GM20431 (cell line): Measurements from ENCODE around the gene SLC17A1.

Experiments used
- in situ Hi-C: fragments of 300-500 bp; cut with MseI, MboI; formaldehyde crosslinking; loops from one replicate; pipeline ENCODE4 v1.15.0; 2020; ENCODE audit warnings: low sequenced_read_pairs; ENCODE audit not compliant: unreplicated experiment

SLC17A1 gene

GRCh38 chr6:25831532-25832306 lies at the start of gene SLC17A1:
TSS of gene SLC17A1 (minus strand) at chr6:25832052. CDS start at chr6:25830557, 1,495 bp downstream.
- in situ Hi-C loops = no loop called here

- in situ Hi-C loops = no loop called here
Measured at GRCh38 chr6:25880601-25881000, 48.7 kb upstream of the SLC17A1 start.

DNA sequence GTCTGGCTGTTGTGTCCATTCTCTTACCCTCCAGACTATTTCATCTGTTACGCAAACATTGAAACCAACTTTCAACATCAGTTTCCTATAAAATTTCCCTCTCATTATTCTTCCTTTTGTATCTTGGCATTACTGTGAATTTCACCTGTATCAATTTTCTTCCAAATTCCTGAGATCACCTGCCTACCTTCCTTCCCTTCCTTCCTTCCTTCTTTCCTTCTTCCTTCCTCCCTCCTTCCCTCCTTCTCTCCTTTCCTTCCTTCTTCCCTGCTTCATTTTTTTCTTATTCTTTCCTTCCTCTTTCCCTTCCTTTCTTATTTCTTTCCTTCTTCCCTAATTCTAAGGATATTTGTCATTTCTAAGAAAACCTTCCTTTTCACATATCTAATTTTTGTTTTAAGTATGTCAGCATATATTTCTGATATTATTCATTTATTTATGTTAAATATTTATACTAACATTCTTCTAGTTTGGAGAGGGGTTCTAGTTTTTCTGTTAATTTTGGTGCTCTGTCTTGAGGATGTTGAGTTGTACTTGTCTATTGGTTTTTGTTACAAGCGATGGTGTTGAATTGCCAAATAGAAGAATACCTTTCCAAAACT lies 47.0 kb upstream of the SLC17A1 start:
- in situ Hi-C loops = no loop called here

DNA sequence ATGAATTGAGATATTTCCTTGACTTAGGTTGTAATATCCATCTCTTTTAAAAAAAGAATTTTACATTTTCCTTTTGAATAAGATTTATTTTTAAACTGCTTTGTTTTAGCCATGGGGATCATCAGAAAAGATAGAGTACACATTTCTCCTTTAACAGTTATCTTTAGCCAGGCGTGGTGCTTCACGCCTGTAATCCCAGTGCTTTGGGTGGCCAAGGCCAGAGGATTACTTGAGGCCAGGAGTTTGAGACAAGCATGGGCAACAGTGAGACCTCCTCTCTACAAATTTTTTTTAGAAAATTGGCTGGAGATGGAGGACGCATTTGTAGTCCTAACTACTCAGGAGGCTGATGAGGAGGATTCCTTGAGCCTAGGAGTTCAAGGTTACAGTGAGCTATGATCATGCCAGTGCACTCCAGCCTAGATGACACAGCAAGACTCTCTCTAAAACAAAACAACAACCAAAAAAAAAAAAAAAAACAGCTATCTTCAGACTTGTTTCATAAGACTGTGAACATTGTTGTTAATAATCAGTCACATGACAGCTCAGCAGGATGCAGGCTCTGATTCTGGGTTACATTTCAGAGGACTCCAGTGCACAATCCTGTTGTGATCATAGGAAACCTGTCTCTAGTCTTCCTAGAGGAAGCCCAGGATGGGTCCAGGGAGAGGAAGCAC lies 44.2 kb upstream of the SLC17A1 start:
- in situ Hi-C loops = no loop called here

GRCh38 chr6:25875563-25875905 lies 43.7 kb upstream of the SLC17A1 start:
- in situ Hi-C loops = no loop called here

- in situ Hi-C loops = no loop called here
Measured at GRCh38 chr6:25874822-25875562, 43.1 kb upstream of the SLC17A1 start.

DNA sequence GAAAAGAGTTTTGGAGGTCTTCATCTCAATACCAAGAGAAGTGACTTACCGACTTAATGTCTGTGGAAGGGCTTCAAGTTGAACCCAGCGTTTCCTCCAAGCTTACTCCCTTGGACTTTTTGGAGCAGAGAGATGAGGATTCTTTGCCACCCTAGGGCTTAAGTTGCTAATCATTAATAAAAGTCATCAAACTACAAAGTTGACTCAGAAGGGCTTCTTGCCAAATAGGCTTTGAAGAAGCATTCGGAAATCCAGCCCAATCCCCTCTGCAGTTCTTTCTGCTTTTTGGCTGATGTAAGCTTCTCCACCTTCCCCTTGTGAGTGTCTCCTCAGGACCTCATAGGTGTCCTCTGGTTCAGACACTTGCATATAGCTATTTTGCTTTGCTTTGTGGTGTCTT lies 42.3 kb upstream of the SLC17A1 start, which contains the start of gene SLC17A3:
Gene SLC17A3 (minus strand): TSS at position 126 of the 400 bp plus-strand sequence. CDS start 5,856 bp downstream, outside the sequence.
- in situ Hi-C loops = no loop called here

DNA sequence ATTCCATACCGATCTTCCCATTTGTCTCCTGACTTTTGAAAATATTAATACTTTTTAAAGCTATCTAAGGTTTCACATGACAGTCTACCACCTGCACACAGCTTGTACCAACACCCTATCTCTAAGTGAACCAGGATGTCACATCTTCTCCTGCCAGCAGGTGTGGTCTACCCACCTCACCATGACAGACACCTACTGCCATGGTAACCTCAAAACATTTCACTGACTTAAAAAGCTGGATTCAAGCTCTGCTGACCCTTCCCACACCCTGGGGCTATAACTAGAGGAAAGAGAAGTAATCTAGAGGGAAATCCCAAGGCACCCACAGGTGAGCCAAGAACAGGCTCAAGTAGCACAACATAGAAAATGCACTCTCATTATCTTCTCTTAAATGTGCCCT lies 41.0 kb upstream of the SLC17A1 start:
- in situ Hi-C loops = no loop called here

- in situ Hi-C loops = no loop called here
Measured at GRCh38 chr6:25869840-25870239, 38.0 kb upstream of the SLC17A1 start.

GRCh38 chr6:25868436-25869183 lies 36.8 kb upstream of the SLC17A1 start:
- in situ Hi-C loops = no loop called here

DNA sequence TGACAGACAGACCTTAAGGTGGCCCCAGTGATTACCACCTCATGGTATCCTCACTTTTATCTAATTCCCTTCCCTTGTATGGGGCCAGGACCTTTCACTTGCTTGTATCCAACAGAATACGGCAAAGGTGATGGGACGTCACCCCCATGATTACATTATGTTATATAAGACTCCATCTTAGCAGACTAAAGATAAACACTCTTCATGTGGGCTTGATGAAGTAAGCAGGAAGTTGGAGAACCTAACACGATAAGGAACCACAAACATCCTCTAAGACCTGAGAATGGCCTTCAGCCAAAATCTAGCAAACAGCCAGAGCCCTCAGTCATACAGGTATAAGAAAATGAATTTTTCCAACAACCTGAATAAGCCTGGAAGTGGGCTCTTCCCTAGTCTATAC lies 34.2 kb upstream of the SLC17A1 start:
- in situ Hi-C loops = no loop called here

DNA sequence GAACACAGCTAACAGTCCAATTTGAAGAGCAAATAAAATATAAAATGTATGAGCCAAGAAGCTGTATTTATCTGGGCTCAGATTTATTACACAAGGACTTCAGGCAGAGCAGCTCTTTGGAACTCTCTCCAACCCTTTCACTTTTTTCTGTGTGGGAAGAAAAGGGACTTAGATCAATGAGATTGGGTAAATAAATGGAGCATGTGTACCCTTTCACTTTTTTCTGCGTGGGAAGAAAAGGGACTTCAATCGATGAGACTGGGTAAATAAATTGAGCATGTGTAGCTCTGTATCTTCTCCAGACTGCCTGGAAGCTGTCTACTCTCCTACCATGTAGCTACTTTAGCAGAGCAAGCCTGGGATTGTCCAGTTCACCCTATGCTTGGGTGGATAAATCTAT lies 31.5 kb upstream of the SLC17A1 start:
- in situ Hi-C loops = no loop called here

- in situ Hi-C loops = no loop called here
Measured at GRCh38 chr6:25862199-25862598, 30.3 kb upstream of the SLC17A1 start.

- in situ Hi-C loops = no loop called here
Measured at GRCh38 chr6:25852756-25853155, 20.9 kb upstream of the SLC17A1 start.

DNA sequence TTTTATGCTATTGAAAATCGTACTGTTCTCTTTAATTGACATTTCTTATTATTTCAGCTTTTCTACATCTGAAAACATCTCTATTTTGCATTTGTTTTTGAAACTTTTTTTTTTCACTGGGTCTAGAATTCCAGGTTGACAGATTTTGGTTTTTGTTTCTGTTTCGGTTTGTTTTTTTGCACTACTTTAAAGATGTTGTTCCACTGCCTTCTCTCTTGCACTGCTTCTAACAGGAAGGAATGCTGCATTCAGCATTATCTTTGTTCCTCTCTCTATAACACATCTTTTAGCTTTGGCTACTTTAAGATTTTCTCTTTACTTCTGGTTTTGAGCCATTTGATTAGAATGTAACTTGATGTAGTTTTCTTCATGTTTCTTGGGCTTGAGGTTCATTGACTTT lies 20.1 kb upstream of the SLC17A1 start:
- in situ Hi-C loops = no loop called here

DNA sequence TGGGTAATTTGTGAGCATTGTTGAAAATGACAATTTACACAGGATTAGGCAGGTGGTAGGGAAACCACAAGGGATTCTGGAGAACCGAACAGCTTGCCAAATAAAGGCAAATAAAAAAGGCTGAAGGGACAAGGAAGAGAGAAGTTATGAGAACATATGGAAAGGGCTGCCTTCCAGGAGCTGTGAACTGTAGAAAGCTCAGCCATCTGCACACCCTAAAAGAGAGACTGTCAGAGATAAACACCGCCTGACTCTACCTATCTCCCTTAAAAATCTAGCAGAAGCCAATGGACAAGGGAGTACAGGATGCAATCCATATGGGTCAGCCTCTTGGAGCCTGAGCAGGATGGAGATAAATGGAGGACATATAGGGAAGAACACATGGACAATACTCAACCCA lies 12.7 kb upstream of the SLC17A1 start:
- in situ Hi-C loops = no loop called here

GRCh38 chr6:25842526-25842925 lies 10.7 kb upstream of the SLC17A1 start:
- in situ Hi-C loops = no loop called here

- in situ Hi-C loops = no loop called here
Measured at GRCh38 chr6:25835442-25836283, 3.8 kb upstream of the SLC17A1 start.

GRCh38 chr6:25834950-25835349 lies 3.1 kb upstream of the SLC17A1 start:
- in situ Hi-C loops = no loop called here
